Endodermal cell (in vitro differentiated cells): ENCODE data around the gene PTPN1. TPM values are rescaled to one million over a fixed set of nuclear protein-coding genes. Genes with fewer than 3 reads are reported as not detected.
A peak's percentile ranks its signal among the peaks of the same experiment; 100 is the strongest.

ENCODE experiments used
- DNase-seq: peaks from one replicate; pipeline ENCODE4 v3.0.0-alpha.2; 2017
- H3K27ac ChIP-seq: 2 replicates; pipeline ENCODE4 v1.5.1; 2013; ENCODE audit warnings: mild to moderate bottlenecking, low read depth, low read length, moderate library complexity
- H3K27me3 ChIP-seq: 2 replicates; pipeline ENCODE4 v1.6.1; 2013; ENCODE audit warnings: mild to moderate bottlenecking, low read length, moderate library complexity; ENCODE audit not compliant: insufficient read depth, control insufficient read depth, poor library complexity, severe bottlenecking
- H3K36me3 ChIP-seq: 2 replicates; pipeline ENCODE4 v1.7.0; 2013; ENCODE audit warnings: mild to moderate bottlenecking, low read length, moderate library complexity; ENCODE audit not compliant: control insufficient read depth, insufficient read depth
- H3K4me1 ChIP-seq: one replicate; pipeline ENCODE4 v1.7.0; 2013; ENCODE audit warnings: low read length; ENCODE audit not compliant: control insufficient read depth, insufficient read depth
- H3K4me3 ChIP-seq: 2 replicates; pipeline ENCODE4 v1.5.1; 2013; ENCODE audit warnings: mild to moderate bottlenecking, low read length, moderate library complexity
- H3K9ac ChIP-seq: 2 replicates; pipeline ENCODE4 v1.6.1; 2013; ENCODE audit warnings: mild to moderate bottlenecking, low read length, moderate library complexity; ENCODE audit not compliant: poor library complexity, severe bottlenecking; ENCODE audit errors: extremely low read depth
- H3K9me3 ChIP-seq: 2 replicates; pipeline ENCODE4 v1.6.1; 2013; ENCODE audit warnings: mild to moderate bottlenecking, low read length, moderate library complexity; ENCODE audit not compliant: control insufficient read depth
- H3K27ac Mint-ChIP-seq: 2 replicates; pipeline ENCODE4 v1.8.0; 2020; ENCODE audit warnings: mixed read lengths
- H3K27me3 Mint-ChIP-seq: 2 replicates; pipeline ENCODE4 v1.8.0; 2021; ENCODE audit warnings: mild to moderate bottlenecking, mixed read lengths; ENCODE audit not compliant: insufficient read depth
- H3K36me3 Mint-ChIP-seq: 2 replicates; pipeline ENCODE4 v1.8.0; 2020; ENCODE audit warnings: low read depth, mixed read lengths
- H3K4me1 Mint-ChIP-seq: 2 replicates; pipeline ENCODE4 v1.8.0; 2020; ENCODE audit warnings: mixed read lengths
- H3K4me3 Mint-ChIP-seq: 2 replicates; pipeline ENCODE4 v1.8.0; 2020; ENCODE audit warnings: mild to moderate bottlenecking, moderate library complexity, mixed read lengths
- H3K9me3 Mint-ChIP-seq: 2 replicates; pipeline ENCODE4 v1.8.0; 2020; ENCODE audit warnings: mild to moderate bottlenecking, mixed read lengths
- CTCF ChIP-seq: fragments of 200-600 bp; sonication (generic); conservative IDR thresholded peaks from 2 replicates; pipeline ENCODE4 v1.5.0; 2021; ENCODE audit warnings: antibody characterized with exemption, mild to moderate bottlenecking
- WGBS, 2 experiments: methylation state at CpG; one replicate each; pipeline versions ENCODE4 v1.1.5 to v1.1.7; 2013; ENCODE audit warnings: missing lambda C conversion rate in 2 of 2, mixed read lengths in 1 of 2; ENCODE audit not compliant: insufficient coverage in 1 of 2, insufficient read length in 1 of 2; 5-methylcytosine and 5-hydroxymethylcytosine counted together
- total RNA-seq, 2 donors: library from RNA; stranded (reverse); fragmentation: NEBNext Ultra II Directional in 1 of 2; extraction: Animal tissue kit (Norgen Biotek cat#: 25700) in 1 of 2; gene quantifications; 2 replicates in 1 of 2; 3 replicates in 1 of 2; pipeline ENCODE4 v1.2.1, GENCODE V29; 2021

The PTPN1 gene
- total RNA-seq, 2 donors from 2014 or later, result 25.4 to 28.7 TPM

DNA sequence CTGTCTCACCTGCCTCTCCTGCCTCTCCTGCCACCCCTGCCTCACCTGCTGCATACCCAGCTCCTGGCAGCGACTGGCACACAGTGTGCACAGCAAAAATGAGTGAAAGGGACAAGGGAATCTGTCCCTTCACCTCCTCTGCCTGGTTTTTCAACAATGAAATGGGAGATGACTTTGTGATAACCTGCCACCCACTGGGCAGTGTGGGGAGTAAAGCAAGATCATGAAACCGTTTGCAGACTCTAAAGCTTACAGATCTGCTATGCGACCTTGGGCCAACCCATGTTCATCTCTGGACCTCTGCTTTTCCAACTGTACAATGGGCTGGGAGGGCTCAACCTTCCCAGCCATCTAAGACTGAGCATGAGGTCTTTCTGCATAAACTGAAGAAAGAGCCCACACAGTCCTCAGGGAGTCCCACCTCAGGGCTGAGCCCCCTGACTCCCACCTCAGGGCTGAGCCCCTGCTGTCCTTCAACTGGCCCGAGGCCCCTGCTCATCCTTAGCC lies 100.1 kb downstream of the PTPN1 start:
- H3K9me3 Mint-ChIP-seq, result no peaks in the 10 kb centered on the region
- no peaks in the 10 kb centered on the region for H3K4me1 ChIP-seq
- TF ChIP-seq CTCF, result no peak
- no peak overlapping the region for H3K27ac Mint-ChIP-seq
- no peaks in the 10 kb centered on the region for H3K36me3 Mint-ChIP-seq
- peak; percentile 41 for DNase-seq
- H3K27me3 ChIP-seq, result no peaks in the 10 kb centered on the region
- 72 to 83% methylated on average over 2 to 4 of the region's 4 CpGs for WGBS, 2 experiments
- peaks cover 4% of the 10 kb centered on the region for H3K4me1 Mint-ChIP-seq
- H3K4me3 Mint-ChIP-seq, result no peak overlapping the region
- H3K36me3 ChIP-seq, result no peaks in the 10 kb centered on the region
- H3K9ac ChIP-seq, result no peak overlapping the region
- H3K27ac ChIP-seq, result no peak overlapping the region
- H3K9me3 ChIP-seq, result no peaks in the 10 kb centered on the region
- no peaks in the 10 kb centered on the region for H3K27me3 Mint-ChIP-seq
- no peak overlapping the region for H3K4me3 ChIP-seq

DNA sequence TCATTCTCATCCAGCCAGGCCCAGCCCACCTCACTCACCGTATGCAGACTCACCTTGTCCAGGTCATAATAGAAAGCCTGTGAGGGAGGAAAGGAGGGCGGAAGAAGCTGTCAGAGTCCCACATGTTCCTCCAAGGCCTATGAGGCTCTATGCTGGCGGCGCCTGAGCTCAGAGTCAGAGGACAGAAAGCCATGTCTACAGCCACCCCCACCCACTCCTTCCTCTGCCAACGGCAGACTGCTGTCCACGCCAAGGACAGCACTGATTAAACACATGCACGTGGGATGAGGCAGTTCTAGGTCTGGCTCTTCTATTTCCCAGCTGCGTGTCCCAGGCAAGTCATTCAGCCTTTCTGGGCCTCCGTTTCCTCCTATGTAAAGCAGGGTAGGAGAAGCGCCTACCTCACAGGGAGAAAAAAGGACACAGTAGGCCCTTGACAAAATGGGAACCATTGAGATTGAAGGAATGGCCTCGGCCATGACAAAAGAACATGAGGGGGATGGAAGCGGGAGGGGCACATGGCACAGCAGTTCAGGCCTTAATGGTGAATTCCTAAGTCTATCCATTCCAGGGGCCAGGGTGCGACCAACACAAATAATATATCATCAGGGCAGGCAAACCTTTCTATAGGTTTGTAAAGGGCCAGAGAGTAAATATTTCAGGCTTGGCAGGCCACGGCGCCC lies 101.1 kb downstream of the PTPN1 start:
- TF ChIP-seq CTCF, result no peak
- Histone ChIP-seq H3K9ac (no peak overlapping the region), H3K27me3 (no peaks in the 10 kb centered on the region), H3K4me1 (no peaks in the 10 kb centered on the region), H3K9me3 (no peaks in the 10 kb centered on the region), H3K36me3 (no peaks in the 10 kb centered on the region), H3K4me3 (no peak overlapping the region), H3K27ac (no peak overlapping the region)
- H3K27me3 Mint-ChIP-seq, result no peaks in the 10 kb centered on the region
- no peak overlapping the region for H3K27ac Mint-ChIP-seq
- no peak overlapping the region for H3K4me3 Mint-ChIP-seq
- H3K36me3 Mint-ChIP-seq, result no peaks in the 10 kb centered on the region
- WGBS, 2 experiments, result 75 to 85% methylated on average over 13 to 15 of the region's 15 CpGs
- H3K9me3 Mint-ChIP-seq, result no peaks in the 10 kb centered on the region
- DNase-seq, result peak; percentile 44
- peaks cover 4% of the 10 kb centered on the region for H3K4me1 Mint-ChIP-seq

GRCh38 chr20:50613438-50614169 lies 103.4 kb downstream of the PTPN1 start:
- Histone ChIP-seq H3K4me3 (no peak overlapping the region), H3K27ac (no peak overlapping the region), H3K36me3 (no peaks in the 10 kb centered on the region), H3K9me3 (no peaks in the 10 kb centered on the region), H3K4me1 (no peaks in the 10 kb centered on the region), H3K9ac (no peak overlapping the region), H3K27me3 (no peaks in the 10 kb centered on the region)
- 91 to 94% methylated on average over 9 to 15 of the region's 15 CpGs for WGBS, 2 experiments
- no peaks in the 10 kb centered on the region for H3K36me3 Mint-ChIP-seq
- peaks cover 4% of the 10 kb centered on the region for H3K4me1 Mint-ChIP-seq
- DNase-seq, result no peak
- no peaks in the 10 kb centered on the region for H3K9me3 Mint-ChIP-seq
- no peak overlapping the region for H3K27ac Mint-ChIP-seq
- no peak overlapping the region for H3K4me3 Mint-ChIP-seq
- no peaks in the 10 kb centered on the region for H3K27me3 Mint-ChIP-seq
- no peak for TF ChIP-seq CTCF
